Chondrocyte (in vitro differentiated cells): ENCODE measurements around the gene MAST3. TPM values are rescaled to one million over a fixed set of nuclear protein-coding genes. Genes with fewer than 3 reads are reported as not detected.
"Not testable (repeated sequence)": the region's sequence is repeated elsewhere in the genome, so short reads cannot be mapped to it uniquely, and the experiment has no call there.

ENCODE experiments used
- DNase-seq: peaks from one replicate; pipeline ENCODE4 v3.0.0; 2021; ENCODE audit warnings: mixed read lengths, low spot score
- H3K27ac Mint-ChIP-seq: one replicate; pipeline ENCODE4 v1.8.0; 2021; ENCODE audit warnings: mild to moderate bottlenecking, moderate library complexity, mixed read lengths; ENCODE audit not compliant: unreplicated experiment
- H3K27me3 Mint-ChIP-seq: 2 replicates; pipeline ENCODE4 v1.8.0; 2021; ENCODE audit warnings: low read depth, mixed read lengths
- H3K36me3 Mint-ChIP-seq: 2 replicates; pipeline ENCODE4 v1.8.0; 2021; ENCODE audit warnings: low read depth, mixed read lengths
- H3K4me1 Mint-ChIP-seq: 2 replicates; pipeline ENCODE4 v1.8.0; 2021; ENCODE audit warnings: low read depth, mild to moderate bottlenecking, mixed read lengths
- H3K4me3 Mint-ChIP-seq: one replicate; pipeline ENCODE4 v1.8.0; 2021; ENCODE audit warnings: mild to moderate bottlenecking, moderate library complexity, mixed read lengths; ENCODE audit not compliant: unreplicated experiment
- H3K9me3 Mint-ChIP-seq: 2 replicates; pipeline ENCODE4 v1.8.0; 2021; ENCODE audit warnings: low read depth, mixed read lengths
- CTCF ChIP-seq: fragments of 200-600 bp; sonication (generic); IDR thresholded peaks from 2 replicates; pipeline ENCODE4 v1.5.0; 2021; ENCODE audit warnings: antibody characterized with exemption, mild to moderate bottlenecking, moderate library complexity
- total RNA-seq: library from RNA; stranded (reverse); gene quantifications from 3 replicates; pipeline ENCODE4 v1.2.1, GENCODE V29; 2021

Gene MAST3
- total RNA-seq, 1 donor from 2014 or later: 10.1 TPM

GRCh38 chr19:18083929-18084684 is 13.5 kb upstream of the MAST3 start:
- no peak for DNase-seq
- H3K27me3 Mint-ChIP-seq: peaks cover 5% of the 10 kb centered on the region
- H3K9me3 Mint-ChIP-seq: no peaks in the 10 kb centered on the region
- no peaks in the 10 kb centered on the region for H3K36me3 Mint-ChIP-seq
- H3K4me1 Mint-ChIP-seq: peaks cover 5% of the 10 kb centered on the region
- no peak for TF ChIP-seq CTCF
- no peak overlapping the region for H3K4me3 Mint-ChIP-seq
- no peak overlapping the region for H3K27ac Mint-ChIP-seq

- H3K27me3 Mint-ChIP-seq: peaks cover 5% of the 10 kb centered on the region
- H3K27ac Mint-ChIP-seq: no peak overlapping the region
- DNase-seq: no peak
- no peak for TF ChIP-seq CTCF
- no peaks in the 10 kb centered on the region for H3K36me3 Mint-ChIP-seq
- H3K9me3 Mint-ChIP-seq: no peaks in the 10 kb centered on the region
- no peak overlapping the region for H3K4me3 Mint-ChIP-seq
- H3K4me1 Mint-ChIP-seq: peaks cover 11% of the 10 kb centered on the region
These were observed 11.7 kb upstream of the MAST3 start for GRCh38 chr19:18085702-18086457.

GRCh38 chr19:18086590-18087138 is 10.9 kb upstream of the MAST3 start, which contains the start of gene IL12RB1:
Gene IL12RB1, minus strand, starts transcription at chr19:18086934. Its CDS starts 111 bp downstream, at chr19:18086823.
- H3K27me3 Mint-ChIP-seq: peaks cover 5% of the 10 kb centered on the region
- no peak within 1 kb of the TSS for H3K27ac Mint-ChIP-seq
- DNase-seq: no peak
- H3K4me1 Mint-ChIP-seq: peaks cover 11% of the 10 kb centered on the region
- H3K4me3 Mint-ChIP-seq: peak within 1 kb of the TSS; percentile 46
- H3K9me3 Mint-ChIP-seq: no peaks in the 10 kb centered on the region
- no peaks in the 10 kb centered on the region for H3K36me3 Mint-ChIP-seq
- no peak for TF ChIP-seq CTCF

GRCh38 chr19:18089096-18089541 is 8.5 kb upstream of the MAST3 start:
- not testable (repeated sequence) for DNase-seq, H3K4me3 Mint-ChIP-seq, H3K9me3 Mint-ChIP-seq, H3K27ac Mint-ChIP-seq, H3K36me3 Mint-ChIP-seq, H3K27me3 Mint-ChIP-seq
- peaks cover 15% of the 10 kb centered on the region for H3K4me1 Mint-ChIP-seq

GRCh38 chr19:18089726-18090125 is 7.9 kb upstream of the MAST3 start:
- H3K36me3 Mint-ChIP-seq: no peaks in the 10 kb centered on the region
- H3K4me3 Mint-ChIP-seq: no peak overlapping the region
- TF ChIP-seq CTCF: no peak
- H3K27me3 Mint-ChIP-seq: no peaks in the 10 kb centered on the region
- DNase-seq: no peak
- H3K27ac Mint-ChIP-seq: no peak overlapping the region
- no peaks in the 10 kb centered on the region for H3K9me3 Mint-ChIP-seq
- peaks cover 21% of the 10 kb centered on the region for H3K4me1 Mint-ChIP-seq
